Coronary artery (tissue), 2 donors: ENCODE data around the gene RFX4.

ENCODE experiments used
- DNase-seq: peaks from one replicate; pipeline ENCODE4 v3.0.0-alpha.2; 2017; ENCODE audit warnings: low spot score
- H3K27ac ChIP-seq, 2 donors: fragments of 200-600 bp; sonication (generic); one replicate each; pipeline ENCODE4 v1.5.1; 2016 to 2019
- H3K4me3 ChIP-seq: fragments of 200-600 bp; sonication (generic); 2 replicates; pipeline ENCODE4 v1.5.1; 2016; ENCODE audit warnings: mild to moderate bottlenecking, moderate library complexity
- TF ChIP-seq, protein P1 (sequence below): fragments of 200-600 bp; sonication (generic); IDR thresholded peaks from one replicate; pipeline ENCODE4 v1.5.1; 2019; ENCODE audit warnings: antibody characterized with exemption

RFX4 gene

DNA sequence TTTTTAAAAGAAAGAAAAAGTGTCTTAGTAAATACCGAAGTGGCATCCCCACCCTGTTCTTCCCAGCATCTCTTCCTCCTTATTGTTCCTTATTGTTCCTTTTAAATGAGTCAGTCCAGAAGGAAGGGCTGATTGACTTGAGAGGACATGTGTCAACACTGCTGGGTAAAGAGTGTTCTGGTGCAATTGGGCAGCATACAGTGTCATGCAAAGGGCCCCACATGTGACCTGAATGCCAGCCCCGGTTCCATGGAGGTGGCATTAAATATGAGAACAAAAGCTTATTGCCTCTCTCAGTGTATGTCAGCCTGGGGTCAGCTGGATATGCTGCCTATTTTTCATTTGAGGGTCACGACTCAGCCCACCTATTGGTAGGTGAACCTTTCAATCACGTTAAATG is 132.8 kb downstream of the RFX4 start:
- TF ChIP-seq, protein P1, sequence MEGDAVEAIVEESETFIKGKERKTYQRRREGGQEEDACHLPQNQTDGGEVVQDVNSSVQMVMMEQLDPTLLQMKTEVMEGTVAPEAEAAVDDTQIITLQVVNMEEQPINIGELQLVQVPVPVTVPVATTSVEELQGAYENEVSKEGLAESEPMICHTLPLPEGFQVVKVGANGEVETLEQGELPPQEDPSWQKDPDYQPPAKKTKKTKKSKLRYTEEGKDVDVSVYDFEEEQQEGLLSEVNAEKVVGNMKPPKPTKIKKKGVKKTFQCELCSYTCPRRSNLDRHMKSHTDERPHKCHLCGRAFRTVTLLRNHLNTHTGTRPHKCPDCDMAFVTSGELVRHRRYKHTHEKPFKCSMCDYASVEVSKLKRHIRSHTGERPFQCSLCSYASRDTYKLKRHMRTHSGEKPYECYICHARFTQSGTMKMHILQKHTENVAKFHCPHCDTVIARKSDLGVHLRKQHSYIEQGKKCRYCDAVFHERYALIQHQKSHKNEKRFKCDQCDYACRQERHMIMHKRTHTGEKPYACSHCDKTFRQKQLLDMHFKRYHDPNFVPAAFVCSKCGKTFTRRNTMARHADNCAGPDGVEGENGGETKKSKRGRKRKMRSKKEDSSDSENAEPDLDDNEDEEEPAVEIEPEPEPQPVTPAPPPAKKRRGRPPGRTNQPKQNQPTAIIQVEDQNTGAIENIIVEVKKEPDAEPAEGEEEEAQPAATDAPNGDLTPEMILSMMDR: no peak
- no peak for DNase-seq
- Histone ChIP-seq H3K27ac (no peak overlapping the region), H3K4me3 (no peak overlapping the region)

DNA sequence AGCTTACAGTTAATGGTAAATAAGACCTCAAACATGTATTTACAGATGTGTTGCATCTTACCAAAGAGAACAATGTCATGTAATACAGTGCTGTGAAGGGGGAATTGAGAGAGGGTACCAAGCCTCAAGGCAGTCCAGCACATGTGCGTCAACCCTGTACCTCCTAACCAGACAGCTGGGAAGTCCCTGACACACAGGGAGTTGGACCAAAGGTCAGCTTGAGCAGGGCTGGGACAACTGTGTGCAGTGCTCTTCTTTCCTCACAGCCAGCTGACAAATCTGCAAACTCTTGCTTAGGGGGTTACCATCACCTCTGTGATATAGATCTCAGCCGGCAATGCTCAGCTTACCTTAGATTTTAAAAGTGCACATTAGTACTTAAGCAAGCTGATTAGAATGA is 134.9 kb downstream of the RFX4 start:
- no peak overlapping the region for H3K4me3 ChIP-seq
- H3K27ac ChIP-seq: no peak overlapping the region
- no peak for DNase-seq
- TF ChIP-seq, protein P1: no peak

DNA sequence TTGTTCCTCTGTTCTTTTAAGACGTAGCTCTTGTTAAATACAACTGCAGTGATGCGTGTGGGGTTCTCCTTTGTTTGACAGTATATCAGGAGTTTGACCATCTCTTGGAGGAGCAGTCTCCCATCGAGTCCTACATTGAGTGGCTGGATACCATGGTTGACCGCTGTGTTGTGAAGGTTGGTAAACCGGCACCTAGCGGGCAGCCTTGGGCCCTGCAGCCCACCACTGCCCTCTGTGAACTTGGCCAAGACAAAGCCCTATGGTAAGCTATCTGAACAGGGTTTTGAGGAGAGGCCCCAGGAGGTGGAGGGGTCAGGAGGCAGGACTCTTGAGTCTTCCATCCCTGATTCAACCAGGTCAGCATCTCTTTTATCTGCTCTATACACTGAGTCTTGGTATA is 137.1 kb downstream of the RFX4 start:
- TF ChIP-seq, protein P1: no peak
- no peak overlapping the region for H3K4me3 ChIP-seq
- no peak for DNase-seq
- no peak overlapping the region for H3K27ac ChIP-seq

DNA sequence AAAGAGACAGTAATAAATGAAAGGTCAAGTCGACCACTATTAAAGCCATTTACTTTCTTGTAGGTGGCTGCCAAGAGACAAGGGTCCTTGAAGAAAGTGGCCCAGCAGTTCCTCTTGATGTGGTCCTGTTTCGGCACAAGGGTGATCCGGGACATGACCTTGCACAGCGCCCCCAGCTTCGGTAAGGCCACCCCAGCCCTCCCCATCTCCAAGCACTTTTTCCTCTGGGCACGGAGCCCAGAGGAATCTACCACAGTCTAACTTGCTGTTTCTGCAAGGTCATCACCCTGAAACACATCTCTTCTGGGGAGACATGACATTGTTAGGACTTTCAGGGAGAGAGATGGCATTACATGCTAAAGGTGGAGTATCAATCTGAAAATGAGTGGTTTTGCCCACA is 137.9 kb downstream of the RFX4 start:
- TF ChIP-seq, protein P1: no peak
- Histone ChIP-seq H3K27ac (no peak overlapping the region), H3K4me3 (no peak overlapping the region)
- no peak for DNase-seq

DNA sequence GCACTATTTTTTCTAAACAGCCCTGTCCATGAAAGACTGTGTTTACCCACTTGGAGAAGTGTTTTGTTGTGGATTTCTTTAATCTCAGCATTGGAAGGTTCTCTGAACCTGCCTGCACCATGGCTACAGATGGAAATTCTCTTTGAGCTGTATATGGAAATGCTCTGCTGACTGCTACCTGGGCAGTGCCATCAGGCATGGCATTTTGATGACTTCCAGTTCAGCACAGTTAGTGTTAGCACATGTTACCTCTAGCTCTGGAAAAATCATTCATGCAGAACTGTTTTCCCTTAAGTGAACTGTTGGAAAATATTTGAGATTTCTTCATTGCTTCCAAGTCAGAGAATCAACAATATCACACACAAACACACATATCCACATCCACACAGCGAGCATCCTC is 139.1 kb downstream of the RFX4 start:
- no peak overlapping the region for H3K27ac ChIP-seq
- TF ChIP-seq, protein P1: no peak
- DNase-seq: no peak
- H3K4me3 ChIP-seq: no peak overlapping the region

DNA sequence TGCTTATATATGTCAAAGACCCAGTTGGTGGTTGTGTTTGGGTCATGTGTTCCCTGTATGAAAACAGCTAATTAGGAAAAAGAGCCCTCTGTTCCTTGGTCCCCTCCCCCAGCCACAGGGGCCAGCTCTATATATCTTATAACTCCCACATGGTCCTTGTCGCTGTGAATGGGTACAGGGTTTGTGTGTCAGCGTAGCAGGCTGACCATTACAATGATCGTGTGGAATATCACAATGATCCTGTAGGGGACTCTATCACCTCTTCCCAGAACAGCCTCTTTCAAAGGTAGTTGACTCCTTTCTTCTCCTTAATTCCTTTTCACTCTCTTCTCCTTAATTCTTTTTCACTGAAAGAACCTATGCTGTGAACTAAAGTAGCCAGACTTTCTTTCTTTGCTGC is 140.0 kb downstream of the RFX4 start:
- Histone ChIP-seq H3K4me3 (no peak overlapping the region), H3K27ac (no peak overlapping the region)
- TF ChIP-seq, protein P1: no peak
- DNase-seq: no peak

DNA sequence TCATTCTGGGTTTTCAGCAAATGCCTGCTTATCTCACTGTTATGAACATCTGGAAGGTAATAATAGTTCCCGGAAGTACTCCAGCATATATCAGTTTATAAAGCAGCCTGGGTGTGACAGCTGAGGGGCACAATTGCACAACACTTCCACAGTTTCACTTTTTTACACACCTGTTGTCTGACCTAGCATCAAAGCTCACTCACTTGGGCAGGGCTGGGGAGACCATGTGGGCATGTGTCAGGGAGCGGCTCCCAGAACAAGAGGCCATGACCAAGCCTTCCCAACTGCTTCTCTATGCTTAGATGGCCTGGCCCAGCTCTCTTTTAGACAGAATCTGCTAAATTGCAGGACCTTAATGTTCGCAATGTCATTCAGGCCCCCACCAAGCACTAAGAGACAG is 140.6 kb downstream of the RFX4 start:
- Histone ChIP-seq H3K27ac (no peak overlapping the region), H3K4me3 (no peak overlapping the region)
- no peak for DNase-seq
- TF ChIP-seq, protein P1: no peak
